Activated T-cell treated with anti-CD3 and anti-CD28 coated beads for 4 hours (primary cell): ENCODE results near the gene SMIM31.

Experiments used
- DNase-seq: peaks from one replicate; pipeline ENCODE4 v3.0.0-alpha.2; 2020

Gene SMIM31

GRCh38 chr4:164753873-164754488 lies at the start of gene SMIM31:
Gene SMIM31, plus strand, starts transcription at chr4:164754131. Its CDS starts 16,313 bp downstream, at chr4:164770444.
- no peak for DNase-seq

DNA sequence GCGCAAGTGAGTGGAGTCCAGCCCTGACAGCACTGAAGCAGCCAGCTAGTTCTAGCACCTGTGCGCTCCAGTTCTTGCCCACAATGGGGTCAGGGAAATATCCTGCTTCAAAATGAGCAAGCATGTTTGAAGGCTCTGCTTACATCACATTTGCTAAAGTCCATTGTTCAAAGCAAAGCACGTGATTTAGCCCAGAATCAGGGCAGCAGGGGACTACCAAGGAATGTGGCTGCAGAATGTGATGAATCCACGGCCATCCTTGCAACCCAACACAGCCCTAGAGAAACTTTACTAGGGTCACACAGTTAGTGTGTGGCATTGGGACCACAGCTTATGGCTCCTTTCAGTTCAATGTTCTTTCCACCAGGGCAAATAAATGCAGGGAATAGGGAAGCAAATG lies 47.3 kb upstream of the SMIM31 start:
- DNase-seq, result no peak

DNA sequence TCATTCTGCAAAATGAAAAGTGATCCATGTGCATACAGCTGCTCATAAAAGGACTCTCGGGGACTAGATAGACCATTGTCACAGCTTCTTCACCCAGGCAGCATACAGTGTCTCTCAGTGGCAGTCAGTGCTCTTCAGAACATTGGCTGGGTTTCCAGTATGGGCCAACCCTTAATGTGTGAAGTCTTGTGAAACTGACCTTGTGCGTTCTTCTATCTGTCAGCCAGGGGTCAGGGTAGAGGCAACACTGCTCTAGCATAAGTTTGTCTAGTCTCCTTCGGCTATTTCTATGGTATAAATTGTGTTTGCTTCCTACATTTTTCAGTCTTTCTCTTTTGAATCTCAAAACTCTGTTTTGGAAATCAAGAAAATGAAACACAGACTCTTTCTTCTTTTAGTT lies 37.0 kb upstream of the SMIM31 start:
- DNase-seq, result no peak

DNA sequence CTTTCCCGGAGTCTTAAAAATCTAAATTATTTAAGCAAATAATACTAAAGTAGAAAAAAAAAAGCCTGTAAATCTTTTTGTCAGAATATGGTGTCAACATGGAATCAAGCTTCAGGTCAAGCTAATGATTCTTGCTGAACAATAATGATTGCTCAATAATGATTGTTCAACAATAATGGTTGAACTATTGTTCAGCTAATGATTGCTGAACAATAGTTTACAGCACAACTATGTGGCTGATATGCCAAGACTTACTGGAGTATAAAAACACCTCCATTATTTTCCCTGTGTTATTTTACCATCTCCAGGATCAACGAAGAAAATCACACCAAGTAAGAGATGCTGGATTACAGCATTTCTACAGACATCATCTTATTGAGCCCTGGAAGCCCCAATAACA lies 35.1 kb upstream of the SMIM31 start:
- no peak for DNase-seq

GRCh38 chr4:164725066-164725465 lies 28.9 kb upstream of the SMIM31 start:
- DNase-seq, result no peak

GRCh38 chr4:164730705-164731393 lies 23.1 kb upstream of the SMIM31 start:
- no peak for DNase-seq

GRCh38 chr4:164731827-164732474 lies 22.0 kb upstream of the SMIM31 start:
- DNase-seq, result peak; percentile 21

GRCh38 chr4:164734484-164734883 lies 19.4 kb upstream of the SMIM31 start:
- no peak for DNase-seq

- DNase-seq, result no peak
Observed at GRCh38 chr4:164748375-164748774, 5.6 kb upstream of the SMIM31 start.

DNA sequence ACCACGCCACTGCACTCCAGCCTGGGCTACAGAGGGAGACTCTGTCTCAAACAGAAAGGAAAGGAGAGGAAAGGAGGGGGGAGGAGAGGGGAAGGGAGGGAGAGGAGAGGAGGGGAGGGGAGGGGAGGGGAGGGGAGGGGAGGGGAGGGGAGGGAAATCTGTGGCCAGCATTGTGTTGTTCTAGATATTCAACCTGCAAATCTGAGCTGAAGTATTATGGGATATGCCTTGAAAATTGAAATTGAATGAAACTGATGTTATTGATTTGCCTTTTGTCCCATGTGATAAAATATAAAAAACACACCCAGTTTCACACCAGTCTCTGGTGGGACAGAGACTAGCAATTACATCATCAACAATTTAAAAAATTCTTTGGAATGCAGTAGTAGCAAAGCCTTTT lies 1.5 kb downstream of the SMIM31 start:
- no peak for DNase-seq

DNA sequence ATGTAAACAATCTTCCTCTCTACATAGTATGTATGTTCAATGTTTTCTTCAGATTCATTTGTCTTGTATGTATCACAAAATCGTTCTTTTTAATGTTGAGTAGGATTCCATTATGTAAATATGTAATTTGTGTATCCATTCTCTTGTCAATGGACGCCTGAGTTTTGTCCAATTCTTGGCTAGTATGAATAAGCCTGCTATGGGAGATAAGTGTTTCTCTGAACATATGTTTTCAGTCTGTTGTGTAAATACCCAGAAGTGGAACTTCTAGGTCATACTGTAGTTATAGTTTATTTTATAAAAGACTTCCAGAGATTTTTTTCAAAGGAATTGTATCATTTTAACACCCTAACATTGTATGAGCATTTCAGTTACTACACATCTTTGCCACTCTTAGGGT lies 2.8 kb downstream of the SMIM31 start:
- DNase-seq, result no peak

GRCh38 chr4:164761241-164761640 lies 7.3 kb downstream of the SMIM31 start:
- no peak for DNase-seq

- no peak for DNase-seq
Observed at GRCh38 chr4:164761746-164762275, 7.9 kb downstream of the SMIM31 start.

DNA sequence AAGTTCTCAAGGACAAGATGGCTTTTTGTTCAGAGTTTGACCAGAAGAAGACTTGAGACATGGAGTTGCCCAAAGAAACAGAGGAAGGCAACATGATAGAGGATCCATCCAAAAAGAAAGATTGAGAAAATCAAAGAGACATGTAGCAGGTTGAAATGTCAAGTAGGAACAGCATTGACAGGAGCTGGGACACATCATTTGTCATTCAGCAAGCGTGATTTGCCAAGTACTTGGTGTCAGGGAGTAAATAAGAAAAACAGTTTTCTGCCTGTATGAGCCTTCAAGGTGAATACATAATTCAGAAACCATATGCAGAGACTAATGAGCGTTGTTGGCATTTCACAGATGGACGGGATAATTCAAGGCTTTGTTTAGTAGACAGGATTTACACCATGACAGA lies 11.2 kb downstream of the SMIM31 start:
- no peak for DNase-seq

- no peak for DNase-seq
Observed at GRCh38 chr4:164765833-164766232, 11.9 kb downstream of the SMIM31 start.

GRCh38 chr4:164768516-164768915 lies 14.6 kb downstream of the SMIM31 start:
- DNase-seq, result no peak

GRCh38 chr4:164770010-164770724 lies 16.2 kb downstream of the SMIM31 start:
- no peak for DNase-seq

GRCh38 chr4:164771088-164771487 lies 17.2 kb downstream of the SMIM31 start:
- DNase-seq, result no peak

- DNase-seq, result no peak
Observed at GRCh38 chr4:164772076-164772475, 18.1 kb downstream of the SMIM31 start.

DNA sequence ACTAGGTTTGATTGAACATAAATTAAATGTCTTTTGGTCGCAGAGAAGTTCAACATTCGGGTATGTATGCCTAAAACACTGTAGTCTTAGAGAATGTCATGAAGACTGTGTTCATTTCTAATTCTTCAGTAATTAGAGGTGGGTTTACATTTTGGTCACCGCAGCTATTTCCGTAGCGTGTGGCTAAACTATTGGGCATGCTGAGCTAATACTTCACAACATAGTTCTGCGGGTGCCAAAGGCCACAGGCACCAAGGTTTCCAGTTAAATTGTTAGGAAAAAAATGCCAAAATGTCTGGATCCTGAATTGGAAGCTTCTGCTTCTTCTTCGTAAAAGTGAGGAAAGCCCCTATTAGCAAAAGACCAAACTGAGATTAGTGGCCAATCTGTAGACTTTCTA lies 25.1 kb downstream of the SMIM31 start:
- DNase-seq, result no peak

GRCh38 chr4:164779811-164780216 lies 25.9 kb downstream of the SMIM31 start:
- no peak for DNase-seq

- no peak for DNase-seq
Observed at GRCh38 chr4:164780839-164781238, 26.9 kb downstream of the SMIM31 start.

DNA sequence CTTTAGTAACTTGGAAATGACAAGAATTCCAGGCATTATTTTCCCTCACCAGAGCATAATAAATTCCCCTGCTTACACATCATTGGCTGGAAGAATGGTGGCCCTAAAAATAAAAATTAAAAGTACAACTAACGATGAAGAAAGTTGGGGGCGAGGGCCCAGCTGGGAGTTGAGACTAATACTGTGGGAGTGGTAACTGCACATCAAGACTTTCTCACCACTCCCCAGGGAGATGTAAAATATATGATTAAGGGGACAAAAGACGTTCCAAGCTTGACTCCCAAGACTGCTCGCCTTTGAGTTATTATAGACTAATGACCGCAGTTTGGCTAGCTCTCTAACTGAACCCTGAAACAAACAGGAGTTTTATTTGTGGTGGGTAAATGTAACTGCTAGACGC lies 30.0 kb downstream of the SMIM31 start:
- DNase-seq, result no peak
